GM23338 (cell line): ENCODE results near the gene RAX. TPM values are rescaled to one million over a fixed set of nuclear protein-coding genes. Genes with fewer than 3 reads are reported as not detected.
A peak's percentile ranks its signal among the peaks of the same experiment; 100 is the strongest.

ENCODE experiments used
- ATAC-seq: fragments of 200-7000 bp; cut with Tn5 transposase; 3 replicates; pipeline ENCODE4 v1.9.1; 2020
- DNase-seq: peaks from one replicate; pipeline ENCODE4 v3.0.0-alpha.2; 2015; ENCODE audit warnings: low spot score
- H2AFZ ChIP-seq: fragments of 200-600 bp; sonication (generic); 2 replicates; pipeline ENCODE4 v1.8.0; 2016; ENCODE audit warnings: antibody characterized with exemption, mild to moderate bottlenecking, moderate library complexity
- H3F3A ChIP-seq: fragments of 200-600 bp; sonication (generic); replicated peaks from 2 replicates; pipeline ENCODE4 v1.8.0; 2017; ENCODE audit warnings: antibody characterized with exemption, mixed run types, low read depth
- H3K27ac ChIP-seq: fragments of 200-600 bp; sonication (generic); 2 replicates; pipeline ENCODE4 v1.6.1; 2016; ENCODE audit warnings: low read depth
- H3K27me3 ChIP-seq: fragments of 200-600 bp; sonication (generic); 2 replicates; pipeline ENCODE4 v1.8.0; 2016; ENCODE audit warnings: mild to moderate bottlenecking, mixed run types, moderate library complexity; ENCODE audit not compliant: insufficient read depth
- H3K36me3 ChIP-seq: fragments of 200-600 bp; sonication (generic); 2 replicates; pipeline ENCODE4 v1.8.0; 2016; ENCODE audit warnings: mild to moderate bottlenecking; ENCODE audit not compliant: insufficient read depth
- H3K4me1 ChIP-seq: fragments of 200-600 bp; sonication (generic); 2 replicates; pipeline ENCODE4 v1.8.0; 2016; ENCODE audit warnings: mild to moderate bottlenecking, moderate library complexity; ENCODE audit not compliant: insufficient read depth
- H3K4me2 ChIP-seq: fragments of 200-600 bp; sonication (generic); 2 replicates; pipeline ENCODE4 v1.7.1; 2017; ENCODE audit warnings: mixed run types
- H3K4me3 ChIP-seq: fragments of 200-600 bp; sonication (generic); 2 replicates; pipeline ENCODE4 v1.6.1; 2016; ENCODE audit warnings: mixed run types
- H3K79me2 ChIP-seq: fragments of 200-600 bp; sonication (generic); replicated peaks from 2 replicates; pipeline ENCODE4 v1.8.0; 2017; ENCODE audit warnings: mild to moderate bottlenecking; ENCODE audit not compliant: insufficient read depth
- H3K9me2 ChIP-seq: fragments of 200-600 bp; sonication (generic); 2 replicates; pipeline ENCODE4 v1.8.0; 2017; ENCODE audit not compliant: insufficient read depth
- H4K20me1 ChIP-seq: fragments of 200-600 bp; sonication (generic); replicated peaks from 2 replicates; pipeline ENCODE4 v1.8.0; 2017; ENCODE audit warnings: mild to moderate bottlenecking; ENCODE audit not compliant: insufficient read depth
- H3K27ac Mint-ChIP-seq: 2 replicates; pipeline ENCODE4 v1.8.0; 2020; ENCODE audit warnings: inconsistent platforms, mild to moderate bottlenecking, moderate library complexity, mixed read lengths
- H3K27me3 Mint-ChIP-seq: 3 replicates; pipeline ENCODE4 v1.8.0; 2022; ENCODE audit warnings: low read depth, mild to moderate bottlenecking, moderate library complexity, mixed read lengths, inconsistent platforms; ENCODE audit not compliant: insufficient read depth, poor library complexity
- H3K36me3 Mint-ChIP-seq: 3 replicates; pipeline ENCODE4 v1.8.0; 2021; ENCODE audit warnings: low read depth, mild to moderate bottlenecking, inconsistent platforms, moderate library complexity, mixed read lengths
- H3K4me1 Mint-ChIP-seq: 3 replicates; pipeline ENCODE4 v1.8.0; 2020; ENCODE audit warnings: mild to moderate bottlenecking, inconsistent platforms, mixed read lengths
- H3K4me3 Mint-ChIP-seq: 3 replicates; pipeline ENCODE4 v1.8.0; 2021; ENCODE audit warnings: moderate library complexity, mild to moderate bottlenecking, inconsistent platforms, mixed read lengths
- H3K9me3 Mint-ChIP-seq: 3 replicates; pipeline ENCODE4 v1.8.0; 2020; ENCODE audit warnings: moderate library complexity, mild to moderate bottlenecking, inconsistent platforms, mixed read lengths
- CREB1 ChIP-seq: fragments of 250-450 bp; sonication (Bioruptor Pico); IDR thresholded peaks from 2 replicates; pipeline ENCODE4 v1.5.0; 2020; ENCODE audit warnings: low read depth, mild to moderate bottlenecking, moderate library complexity
- CTCF ChIP-seq, 2 experiments: fragments of 200-600 bp in 1 of 2; sonication (generic) in 1 of 2; conservative IDR thresholded peaks; 2 replicates each; pipeline versions ENCODE4 v1.5.1 to v1.6.1; 2016 to 2017; ENCODE audit warnings: antibody characterized with exemption in 2 of 2, low read depth in 2 of 2, mild to moderate bottlenecking in 2 of 2, moderate library complexity in 1 of 2
- JUNB ChIP-seq: IDR thresholded peaks from one replicate; pipeline ENCODE4 v1.6.1; 2016; ENCODE audit warnings: antibody characterized with exemption; ENCODE audit not compliant: unreplicated experiment
- NANOG ChIP-seq: IDR thresholded peaks from 2 replicates; pipeline ENCODE4 v1.6.1; 2016; ENCODE audit warnings: antibody characterized with exemption, borderline replicate concordance
- POLR2AphosphoS5 ChIP-seq: IDR thresholded peaks from 2 replicates; pipeline ENCODE4 v1.6.1; 2016; ENCODE audit warnings: antibody characterized with exemption, low read depth
- ZNF114 ChIP-seq: fragments of 250-450 bp; sonication (Bioruptor Pico); IDR thresholded peaks from 2 replicates; pipeline ENCODE4 v1.5.0; 2020; ENCODE audit warnings: mild to moderate bottlenecking, moderate library complexity
- ZNF331 ChIP-seq: fragments of 250-450 bp; sonication (Bioruptor Pico); IDR thresholded peaks from 2 replicates; pipeline ENCODE4 v1.5.0; 2020; ENCODE audit warnings: low read depth, mild to moderate bottlenecking, moderate library complexity
- polyA plus RNA-seq: library from polyadenylated mRNA; unstranded; fragments of >200 nt; fragmentation: Nextera tagmentation; extraction: Ambion mirVana; gene quantifications from 2 replicates; pipeline ENCODE4 v1.2.1, GENCODE V29; 2016
- total RNA-seq: library from RNA; depleted of rRNA; stranded (reverse); fragments of >200 nt; shearing (Covaris generic); gene quantifications from 2 replicates; pipeline ENCODE4 v1.2.3, GENCODE V29; 2014
- TF ChIP-seq, protein P1 (sequence below): fragments of 250-450 bp; sonication (Bioruptor Pico); IDR thresholded peaks from 2 replicates; pipeline ENCODE4 v1.5.0; 2020; ENCODE audit warnings: mild to moderate bottlenecking, moderate library complexity
- TF ChIP-seq, protein P2 (sequence below): IDR thresholded peaks from 2 replicates; pipeline ENCODE4 v1.6.1; 2016; ENCODE audit warnings: antibody characterized with exemption

RAX gene
- total and polyA plus RNA-seq, 2 experiments from 2014 or later = 0.03 to 0.16 TPM

DNA sequence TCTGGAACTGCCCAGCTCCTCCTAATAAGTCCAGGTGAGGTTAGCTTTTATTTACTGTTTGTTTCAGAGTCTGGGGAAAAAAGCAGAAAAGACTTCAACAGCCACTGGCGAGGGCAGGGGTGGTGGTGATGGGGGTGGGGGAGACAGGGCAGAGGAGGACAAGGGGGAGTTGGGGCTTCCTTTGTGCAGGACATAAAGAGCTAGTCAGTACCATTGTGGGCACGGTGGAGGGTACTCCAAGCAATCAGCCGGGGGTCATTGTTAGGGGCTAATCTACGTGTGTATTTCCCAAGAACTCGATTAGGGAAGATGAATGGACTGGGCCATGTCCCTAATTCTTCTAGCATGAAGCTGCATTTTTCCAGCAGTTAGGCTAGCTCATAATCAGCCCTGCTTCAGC, 2.8 kb upstream of the RAX start (continued):
- TF ChIP-seq, protein P1, sequence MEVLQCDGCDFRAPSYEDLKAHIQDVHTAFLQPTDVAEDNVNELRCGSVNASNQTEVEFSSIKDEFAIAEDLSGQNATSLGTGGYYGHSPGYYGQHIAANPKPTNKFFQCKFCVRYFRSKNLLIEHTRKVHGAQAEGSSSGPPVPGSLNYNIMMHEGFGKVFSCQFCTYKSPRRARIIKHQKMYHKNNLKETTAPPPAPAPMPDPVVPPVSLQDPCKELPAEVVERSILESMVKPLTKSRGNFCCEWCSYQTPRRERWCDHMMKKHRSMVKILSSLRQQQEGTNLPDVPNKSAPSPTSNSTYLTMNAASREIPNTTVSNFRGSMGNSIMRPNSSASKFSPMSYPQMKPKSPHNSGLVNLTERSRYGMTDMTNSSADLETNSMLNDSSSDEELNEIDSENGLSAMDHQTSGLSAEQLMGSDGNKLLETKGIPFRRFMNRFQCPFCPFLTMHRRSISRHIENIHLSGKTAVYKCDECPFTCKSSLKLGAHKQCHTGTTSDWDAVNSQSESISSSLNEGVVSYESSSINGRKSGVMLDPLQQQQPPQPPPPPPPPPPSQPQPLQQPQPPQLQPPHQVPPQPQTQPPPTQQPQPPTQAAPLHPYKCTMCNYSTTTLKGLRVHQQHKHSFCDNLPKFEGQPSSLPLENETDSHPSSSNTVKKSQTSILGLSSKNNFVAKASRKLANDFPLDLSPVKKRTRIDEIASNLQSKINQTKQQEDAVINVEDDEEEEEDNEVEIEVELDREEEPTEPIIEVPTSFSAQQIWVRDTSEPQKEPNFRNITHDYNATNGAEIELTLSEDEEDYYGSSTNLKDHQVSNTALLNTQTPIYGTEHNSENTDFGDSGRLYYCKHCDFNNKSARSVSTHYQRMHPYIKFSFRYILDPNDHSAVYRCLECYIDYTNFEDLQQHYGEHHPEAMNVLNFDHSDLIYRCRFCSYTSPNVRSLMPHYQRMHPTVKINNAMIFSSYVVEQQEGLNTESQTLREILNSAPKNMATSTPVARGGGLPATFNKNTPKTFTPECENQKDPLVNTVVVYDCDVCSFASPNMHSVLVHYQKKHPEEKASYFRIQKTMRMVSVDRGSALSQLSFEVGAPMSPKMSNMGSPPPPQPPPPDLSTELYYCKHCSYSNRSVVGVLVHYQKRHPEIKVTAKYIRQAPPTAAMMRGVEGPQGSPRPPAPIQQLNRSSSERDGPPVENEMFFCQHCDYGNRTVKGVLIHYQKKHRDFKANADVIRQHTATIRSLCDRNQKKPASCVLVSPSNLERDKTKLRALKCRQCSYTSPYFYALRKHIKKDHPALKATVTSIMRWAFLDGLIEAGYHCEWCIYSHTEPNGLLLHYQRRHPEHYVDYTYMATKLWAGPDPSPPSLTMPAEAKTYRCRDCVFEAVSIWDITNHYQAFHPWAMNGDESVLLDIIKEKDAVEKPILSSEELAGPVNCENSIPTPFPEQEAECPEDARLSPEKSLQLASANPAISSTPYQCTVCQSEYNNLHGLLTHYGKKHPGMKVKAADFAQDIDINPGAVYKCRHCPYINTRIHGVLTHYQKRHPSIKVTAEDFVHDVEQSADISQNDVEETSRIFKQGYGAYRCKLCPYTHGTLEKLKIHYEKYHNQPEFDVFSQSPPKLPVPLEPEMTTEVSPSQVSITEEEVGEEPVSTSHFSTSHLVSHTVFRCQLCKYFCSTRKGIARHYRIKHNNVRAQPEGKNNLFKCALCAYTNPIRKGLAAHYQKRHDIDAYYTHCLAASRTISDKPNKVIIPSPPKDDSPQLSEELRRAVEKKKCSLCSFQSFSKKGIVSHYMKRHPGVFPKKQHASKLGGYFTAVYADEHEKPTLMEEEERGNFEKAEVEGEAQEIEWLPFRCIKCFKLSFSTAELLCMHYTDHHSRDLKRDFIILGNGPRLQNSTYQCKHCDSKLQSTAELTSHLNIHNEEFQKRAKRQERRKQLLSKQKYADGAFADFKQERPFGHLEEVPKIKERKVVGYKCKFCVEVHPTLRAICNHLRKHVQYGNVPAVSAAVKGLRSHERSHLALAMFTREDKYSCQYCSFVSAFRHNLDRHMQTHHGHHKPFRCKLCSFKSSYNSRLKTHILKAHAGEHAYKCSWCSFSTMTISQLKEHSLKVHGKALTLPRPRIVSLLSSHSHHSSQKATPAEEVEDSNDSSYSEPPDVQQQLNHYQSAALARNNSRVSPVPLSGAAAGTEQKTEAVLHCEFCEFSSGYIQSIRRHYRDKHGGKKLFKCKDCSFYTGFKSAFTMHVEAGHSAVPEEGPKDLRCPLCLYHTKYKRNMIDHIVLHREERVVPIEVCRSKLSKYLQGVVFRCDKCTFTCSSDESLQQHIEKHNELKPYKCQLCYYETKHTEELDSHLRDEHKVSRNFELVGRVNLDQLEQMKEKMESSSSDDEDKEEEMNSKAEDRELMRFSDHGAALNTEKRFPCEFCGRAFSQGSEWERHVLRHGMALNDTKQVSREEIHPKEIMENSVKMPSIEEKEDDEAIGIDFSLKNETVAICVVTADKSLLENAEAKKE (CRISPR knock-in tag) = no peak
- TF ChIP-seq CTCF (conservative IDR thresholded peaks at IDR 0.05; ENCODE audit: low read depth in 2 of 2) = no peak
- TF ChIP-seq NANOG = no peak
- TF ChIP-seq POLR2AphosphoS5 = no peak

DNA sequence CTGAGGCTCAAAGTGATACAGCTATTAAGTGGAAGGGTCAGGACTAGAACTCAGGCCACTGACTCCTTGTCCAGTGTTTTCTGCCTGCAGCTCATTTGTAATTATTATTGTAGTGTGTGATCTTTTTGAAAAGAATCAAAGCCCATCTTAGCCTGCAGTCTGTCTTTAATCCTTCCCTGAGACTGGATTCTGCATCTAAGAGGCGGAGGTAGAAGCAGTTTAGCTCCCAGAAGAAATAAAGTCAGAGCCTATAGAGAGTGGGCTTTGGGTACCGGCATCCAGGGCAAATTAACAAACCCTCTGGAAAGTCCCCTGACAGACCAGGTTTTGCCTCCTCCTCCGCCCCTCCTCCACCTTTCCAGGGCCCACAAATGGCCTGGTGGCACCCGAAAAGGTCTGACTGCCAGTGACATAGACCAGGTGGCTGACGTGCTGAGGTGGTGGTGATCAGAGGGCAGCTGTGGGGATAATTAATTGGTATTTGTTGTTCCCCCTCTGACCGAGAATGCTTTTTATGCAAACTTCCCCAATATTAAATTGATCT, 2.2 kb upstream of the RAX start:
- Mint-ChIP-seq H3K4me3 (peak overlapping the region; percentile 35; the same call in 2 of the 3 replicates), H3K27ac (no peak overlapping the region), H3K36me3 (no peaks in the 10 kb centered on the region), H3K27me3 (peaks cover 64% of the 10 kb centered on the region), H3K4me1 (peaks cover 33% of the 10 kb centered on the region), H3K9me3 (peaks cover 3% of the 10 kb centered on the region; the same call in 1 of the 3 replicates)
- peak overlapping the region; percentile 45 for H3K4me3 ChIP-seq
- H3K4me1 ChIP-seq = peaks cover 43% of the 10 kb centered on the region
- peaks cover 100% of the 10 kb centered on the region for H3K27me3 ChIP-seq
- peaks cover 13% of the 10 kb centered on the region for H3F3A ChIP-seq
- H3K9me2 ChIP-seq = no peaks in the 10 kb centered on the region
- no peak overlapping the region for H3K27ac ChIP-seq
- ATAC-seq = no peak
- DNase-seq = peak; percentile 42
- H3K4me2 ChIP-seq = peak overlapping the region; percentile 79
- no peaks in the 10 kb centered on the region for H3K79me2 ChIP-seq
- no peaks in the 10 kb centered on the region for H3K36me3 ChIP-seq
- H2AFZ ChIP-seq = no peak overlapping the region
- peaks cover 25% of the 10 kb centered on the region; the same call in 1 of the 2 replicates for H4K20me1 ChIP-seq
- TF ChIP-seq CTCF (conservative IDR thresholded peaks at IDR 0.05; ENCODE audit: low read depth in 2 of 2) (no peak), JUNB (no peak), NANOG (no peak), ZNF114 (CRISPR knock-in tag) (no peak), ZNF331 (CRISPR knock-in tag) (no peak), CREB1 (CRISPR knock-in tag) (no peak), POLR2AphosphoS5 (no peak)
- TF ChIP-seq, protein P2, sequence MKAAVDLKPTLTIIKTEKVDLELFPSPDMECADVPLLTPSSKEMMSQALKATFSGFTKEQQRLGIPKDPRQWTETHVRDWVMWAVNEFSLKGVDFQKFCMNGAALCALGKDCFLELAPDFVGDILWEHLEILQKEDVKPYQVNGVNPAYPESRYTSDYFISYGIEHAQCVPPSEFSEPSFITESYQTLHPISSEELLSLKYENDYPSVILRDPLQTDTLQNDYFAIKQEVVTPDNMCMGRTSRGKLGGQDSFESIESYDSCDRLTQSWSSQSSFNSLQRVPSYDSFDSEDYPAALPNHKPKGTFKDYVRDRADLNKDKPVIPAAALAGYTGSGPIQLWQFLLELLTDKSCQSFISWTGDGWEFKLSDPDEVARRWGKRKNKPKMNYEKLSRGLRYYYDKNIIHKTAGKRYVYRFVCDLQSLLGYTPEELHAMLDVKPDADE = no peak
